Activated T-helper 1 cell treated with anti-CD3 and anti-CD28 coated beads, Interleukin-12 subunit alpha, Interleukin-12 subunit beta, Interleukin-2, Interleukin-4 antibody, amounts not matched to agents 30 ng/mL and 10 ng/mL and 1 ng/mL, durations not matched to agents 14 hours and 24 hours and 36 hours (primary cell): ENCODE measurements around the gene MRAP2. TPM values are rescaled to one million over a fixed set of nuclear protein-coding genes. Genes with fewer than 3 reads are reported as not detected.

Experiments
- DNase-seq: peaks from one replicate; pipeline ENCODE4 v3.0.0; 2021; ENCODE audit warnings: low spot score
- H3K27ac Mint-ChIP-seq: one replicate; pipeline ENCODE4 v1.8.0; 2021; ENCODE audit warnings: mild to moderate bottlenecking, mixed read lengths
- H3K27me3 Mint-ChIP-seq: one replicate; pipeline ENCODE4 v1.8.0; 2022; ENCODE audit warnings: mild to moderate bottlenecking, moderate library complexity, mixed read lengths; ENCODE audit not compliant: insufficient read depth
- H3K36me3 Mint-ChIP-seq: one replicate; pipeline ENCODE4 v1.8.0; 2021; ENCODE audit warnings: low read depth, mixed read lengths
- H3K4me1 Mint-ChIP-seq: one replicate; pipeline ENCODE4 v1.8.0; 2021; ENCODE audit warnings: low read depth, mixed read lengths
- H3K4me3 Mint-ChIP-seq: one replicate; pipeline ENCODE4 v1.8.0; 2021; ENCODE audit warnings: mild to moderate bottlenecking, moderate library complexity, mixed read lengths
- H3K9me3 Mint-ChIP-seq: one replicate; pipeline ENCODE4 v1.8.0; 2021; ENCODE audit warnings: mixed read lengths
- intact Hi-C: fragments of 100-400 bp; cut with micrococcal nuclease; formaldehyde crosslinking; loops from one replicate; pipeline ENCODE4 v1.15.1; 2024
- total RNA-seq: library from RNA; stranded (reverse); gene quantifications from 2 replicates; pipeline ENCODE4 v1.2.3, GENCODE V29; 2022

The MRAP2 gene
- total RNA-seq, 1 donor from 2014 or later: not detected

GRCh38 chr6:84043555-84043954 is 10.0 kb downstream of the MRAP2 start:
- no peaks in the 10 kb centered on the region for H3K9me3 Mint-ChIP-seq
- H3K27ac Mint-ChIP-seq: no peak overlapping the region
- no peak for DNase-seq
- intact Hi-C loops: no loop called here
- H3K4me3 Mint-ChIP-seq: no peak overlapping the region
- H3K4me1 Mint-ChIP-seq: no peaks in the 10 kb centered on the region
- no peaks in the 10 kb centered on the region for H3K27me3 Mint-ChIP-seq
- H3K36me3 Mint-ChIP-seq: no peaks in the 10 kb centered on the region

- no peak for DNase-seq
- H3K4me3 Mint-ChIP-seq: no peak overlapping the region
- no peaks in the 10 kb centered on the region for H3K27me3 Mint-ChIP-seq
- intact Hi-C loops: no loop called here
- H3K36me3 Mint-ChIP-seq: no peaks in the 10 kb centered on the region
- no peak overlapping the region for H3K27ac Mint-ChIP-seq
- no peaks in the 10 kb centered on the region for H3K9me3 Mint-ChIP-seq
- no peaks in the 10 kb centered on the region for H3K4me1 Mint-ChIP-seq
These were observed 13.2 kb downstream of the MRAP2 start for GRCh38 chr6:84046755-84047154.

- H3K36me3 Mint-ChIP-seq: no peaks in the 10 kb centered on the region
- H3K4me3 Mint-ChIP-seq: no peak overlapping the region
- intact Hi-C loops: no loop called here
- no peak overlapping the region for H3K27ac Mint-ChIP-seq
- H3K9me3 Mint-ChIP-seq: no peaks in the 10 kb centered on the region
- no peaks in the 10 kb centered on the region for H3K4me1 Mint-ChIP-seq
- DNase-seq: no peak
- H3K27me3 Mint-ChIP-seq: no peaks in the 10 kb centered on the region
These were observed 15.0 kb downstream of the MRAP2 start for GRCh38 chr6:84048588-84048987.

GRCh38 chr6:84050408-84050807 is 16.8 kb downstream of the MRAP2 start:
- intact Hi-C loops: no loop called here
- no peaks in the 10 kb centered on the region for H3K9me3 Mint-ChIP-seq
- no peaks in the 10 kb centered on the region for H3K36me3 Mint-ChIP-seq
- no peaks in the 10 kb centered on the region for H3K4me1 Mint-ChIP-seq
- no peak for DNase-seq
- no peaks in the 10 kb centered on the region for H3K27me3 Mint-ChIP-seq
- no peak overlapping the region for H3K4me3 Mint-ChIP-seq
- no peak overlapping the region for H3K27ac Mint-ChIP-seq

- DNase-seq: no peak
- H3K4me3 Mint-ChIP-seq: no peak overlapping the region
- no peaks in the 10 kb centered on the region for H3K36me3 Mint-ChIP-seq
- intact Hi-C loops: no loop called here
- no peaks in the 10 kb centered on the region for H3K9me3 Mint-ChIP-seq
- H3K27ac Mint-ChIP-seq: no peak overlapping the region
- no peaks in the 10 kb centered on the region for H3K27me3 Mint-ChIP-seq
- H3K4me1 Mint-ChIP-seq: no peaks in the 10 kb centered on the region
These were observed 18.8 kb downstream of the MRAP2 start for GRCh38 chr6:84052204-84052882.

GRCh38 chr6:84052883-84053241 is 19.3 kb downstream of the MRAP2 start:
- no peaks in the 10 kb centered on the region for H3K27me3 Mint-ChIP-seq
- no peaks in the 10 kb centered on the region for H3K4me1 Mint-ChIP-seq
- no peak overlapping the region for H3K27ac Mint-ChIP-seq
- intact Hi-C loops: no loop called here
- H3K4me3 Mint-ChIP-seq: no peak overlapping the region
- H3K36me3 Mint-ChIP-seq: no peaks in the 10 kb centered on the region
- no peaks in the 10 kb centered on the region for H3K9me3 Mint-ChIP-seq
- no peak for DNase-seq

GRCh38 chr6:84055647-84056046 is 22.1 kb downstream of the MRAP2 start:
- intact Hi-C loops: no loop called here
- no peaks in the 10 kb centered on the region for H3K4me1 Mint-ChIP-seq
- H3K27ac Mint-ChIP-seq: no peak overlapping the region
- DNase-seq: no peak
- no peaks in the 10 kb centered on the region for H3K9me3 Mint-ChIP-seq
- no peaks in the 10 kb centered on the region for H3K36me3 Mint-ChIP-seq
- H3K27me3 Mint-ChIP-seq: no peaks in the 10 kb centered on the region
- H3K4me3 Mint-ChIP-seq: no peak overlapping the region

- Mint-ChIP-seq H3K27me3 (no peaks in the 10 kb centered on the region), H3K4me1 (no peaks in the 10 kb centered on the region), H3K4me3 (no peak overlapping the region), H3K9me3 (no peaks in the 10 kb centered on the region), H3K36me3 (no peaks in the 10 kb centered on the region), H3K27ac (no peak overlapping the region)
- intact Hi-C loops: no loop called here
- DNase-seq: no peak
These were observed 24.3 kb downstream of the MRAP2 start for GRCh38 chr6:84057908-84058307.

- Mint-ChIP-seq H3K36me3 (no peaks in the 10 kb centered on the region), H3K4me1 (no peaks in the 10 kb centered on the region)
These were observed 25.5 kb downstream of the MRAP2 start for GRCh38 chr6:84059082-84059481.

GRCh38 chr6:84061174-84061573 is 27.6 kb downstream of the MRAP2 start:
- intact Hi-C loops: no loop called here
- Mint-ChIP-seq H3K36me3 (no peaks in the 10 kb centered on the region), H3K27ac (no peak overlapping the region), H3K4me1 (no peaks in the 10 kb centered on the region), H3K9me3 (no peaks in the 10 kb centered on the region), H3K4me3 (no peak overlapping the region), H3K27me3 (no peaks in the 10 kb centered on the region)
- DNase-seq: no peak

More at GRCh38 chr6:84059082-84059481, 25.5 kb downstream of the MRAP2 start:
- H3K9me3 Mint-ChIP-seq: no peaks in the 10 kb centered on the region
- H3K4me3 Mint-ChIP-seq: no peak overlapping the region
- intact Hi-C loops: no loop called here
- DNase-seq: no peak
- H3K27me3 Mint-ChIP-seq: no peaks in the 10 kb centered on the region
- H3K27ac Mint-ChIP-seq: no peak overlapping the region

GRCh38 chr6:84061613-84062398 is 28.2 kb downstream of the MRAP2 start:
- no peaks in the 10 kb centered on the region for H3K27me3 Mint-ChIP-seq
- intact Hi-C loops: no loop called here
- DNase-seq: no peak
- no peak overlapping the region for H3K27ac Mint-ChIP-seq
- H3K36me3 Mint-ChIP-seq: no peaks in the 10 kb centered on the region
- H3K4me3 Mint-ChIP-seq: no peak overlapping the region
- H3K4me1 Mint-ChIP-seq: no peaks in the 10 kb centered on the region
- no peaks in the 10 kb centered on the region for H3K9me3 Mint-ChIP-seq

- H3K27me3 Mint-ChIP-seq: no peaks in the 10 kb centered on the region
These were observed 29.1 kb downstream of the MRAP2 start for GRCh38 chr6:84062519-84063154.

GRCh38 chr6:84065693-84066290 is 32.2 kb downstream of the MRAP2 start:
- Mint-ChIP-seq H3K27ac (no peak overlapping the region), H3K27me3 (no peaks in the 10 kb centered on the region), H3K9me3 (no peaks in the 10 kb centered on the region), H3K4me3 (no peak overlapping the region), H3K36me3 (no peaks in the 10 kb centered on the region), H3K4me1 (no peaks in the 10 kb centered on the region)
- intact Hi-C loops: no loop called here
- no peak for DNase-seq

More at GRCh38 chr6:84062519-84063154, 29.1 kb downstream of the MRAP2 start:
- no peak for DNase-seq
- H3K4me3 Mint-ChIP-seq: no peak overlapping the region
- no peaks in the 10 kb centered on the region for H3K9me3 Mint-ChIP-seq
- H3K36me3 Mint-ChIP-seq: no peaks in the 10 kb centered on the region
- intact Hi-C loops: no loop called here
- no peaks in the 10 kb centered on the region for H3K4me1 Mint-ChIP-seq
- no peak overlapping the region for H3K27ac Mint-ChIP-seq
